Measurements from ENCODE around the gene KARS1. TPM values are rescaled to one million over a fixed set of nuclear protein-coding genes. Genes with fewer than 3 reads are reported as not detected.

KARS1 gene
- total RNA-seq, 1 donor from 2014 or later = 129 TPM

DNA sequence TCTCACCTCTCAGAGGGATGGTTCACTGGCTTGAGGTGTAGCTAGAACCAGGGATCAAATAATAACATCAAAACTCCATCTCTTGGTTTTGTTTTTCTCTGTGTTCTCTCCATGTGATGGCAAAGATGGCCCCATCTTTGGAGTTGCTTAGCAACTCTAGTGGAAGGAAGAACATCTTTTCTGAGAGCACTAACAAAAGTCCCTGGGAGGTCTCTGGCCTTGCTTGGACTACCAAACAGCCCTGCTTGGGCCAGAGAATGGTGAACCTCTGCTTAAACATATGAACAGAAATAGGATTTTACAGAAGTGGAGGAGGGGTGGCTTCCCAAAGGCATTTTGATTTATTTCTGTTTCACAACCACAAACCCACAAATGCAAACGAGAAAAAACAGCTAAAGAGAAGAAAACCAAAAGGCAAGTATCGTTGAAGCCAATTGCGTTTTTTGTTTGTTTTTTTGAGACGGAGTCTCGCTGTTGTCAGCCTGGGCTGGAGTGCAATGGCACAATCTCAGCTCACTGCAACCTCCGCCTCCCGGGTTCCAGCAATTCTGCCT lies 68.1 kb downstream of the KARS1 start:
- no peak for DNase-seq (ENCODE audit: low spot score)

GRCh38 chr16:75578725-75579124 lies 68.7 kb downstream of the KARS1 start:
- DNase-seq (ENCODE audit: low spot score) = no peak

DNA sequence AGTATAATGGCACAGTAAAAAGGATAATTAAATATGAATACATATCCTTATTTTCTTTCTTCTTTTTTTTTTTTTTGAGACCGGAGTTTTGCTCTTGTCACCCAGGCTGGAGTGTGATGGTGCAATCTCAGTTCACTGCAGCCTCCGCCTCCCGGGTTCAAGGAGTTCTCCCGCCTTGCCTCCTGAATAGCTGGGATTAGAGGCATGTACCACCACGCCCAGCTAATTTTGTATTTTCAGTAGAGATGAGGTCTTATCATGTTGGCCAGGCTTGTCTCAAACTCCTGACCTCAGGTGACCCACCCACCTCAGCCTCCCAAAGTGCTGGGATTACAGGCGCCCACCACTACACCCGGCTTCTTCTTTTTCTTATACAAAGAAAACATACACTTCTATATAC lies 69.3 kb downstream of the KARS1 start:
- no peak for DNase-seq (ENCODE audit: low spot score)

Other genes with a start within 250 kb of the KARS1 start
- 60.2 TPM for gene CFDP1, start 214.2 kb downstream of the KARS1 start, total RNA-seq
- 25.7 TPM for gene TMEM170A, start 183.0 kb downstream of the KARS1 start, total RNA-seq
- gene CHST6, start 152.2 kb downstream of the KARS1 start, total RNA-seq = 3.2 TPM
- gene CHST5, start 111.6 kb downstream of the KARS1 start, total RNA-seq = 0.26 TPM
- gene TMEM231, start 91.4 kb downstream of the KARS1 start, total RNA-seq = 18.3 TPM
- gene GABARAPL2, start 81.3 kb downstream of the KARS1 start, total RNA-seq = 77.4 TPM
- gene ADAT1, start 24.4 kb downstream of the KARS1 start, total RNA-seq = 87.1 TPM
- gene TERF2IP, start 108 bp upstream of the KARS1 start, total RNA-seq = 47.1 TPM
- not detected for gene CPHXL2, start 29.3 kb upstream of the KARS1 start, total RNA-seq
- gene DUXB, start 53.8 kb upstream of the KARS1 start, total RNA-seq = not detected
- not detected for gene CPHXL, start 78.8 kb upstream of the KARS1 start, total RNA-seq

Measured in ureter (tissue), 1 donor.